ENCODE results near the gene SFXN3. TPM values are rescaled to one million over a fixed set of nuclear protein-coding genes. Genes with fewer than 3 reads are reported as not detected.

SFXN3 gene
- total and polyA plus RNA-seq, 2 of the 13 experiments (the other 11 are each of a cell fraction or from before 2014, with no cell fraction given): 16.8 to 71.5 TPM

DNA sequence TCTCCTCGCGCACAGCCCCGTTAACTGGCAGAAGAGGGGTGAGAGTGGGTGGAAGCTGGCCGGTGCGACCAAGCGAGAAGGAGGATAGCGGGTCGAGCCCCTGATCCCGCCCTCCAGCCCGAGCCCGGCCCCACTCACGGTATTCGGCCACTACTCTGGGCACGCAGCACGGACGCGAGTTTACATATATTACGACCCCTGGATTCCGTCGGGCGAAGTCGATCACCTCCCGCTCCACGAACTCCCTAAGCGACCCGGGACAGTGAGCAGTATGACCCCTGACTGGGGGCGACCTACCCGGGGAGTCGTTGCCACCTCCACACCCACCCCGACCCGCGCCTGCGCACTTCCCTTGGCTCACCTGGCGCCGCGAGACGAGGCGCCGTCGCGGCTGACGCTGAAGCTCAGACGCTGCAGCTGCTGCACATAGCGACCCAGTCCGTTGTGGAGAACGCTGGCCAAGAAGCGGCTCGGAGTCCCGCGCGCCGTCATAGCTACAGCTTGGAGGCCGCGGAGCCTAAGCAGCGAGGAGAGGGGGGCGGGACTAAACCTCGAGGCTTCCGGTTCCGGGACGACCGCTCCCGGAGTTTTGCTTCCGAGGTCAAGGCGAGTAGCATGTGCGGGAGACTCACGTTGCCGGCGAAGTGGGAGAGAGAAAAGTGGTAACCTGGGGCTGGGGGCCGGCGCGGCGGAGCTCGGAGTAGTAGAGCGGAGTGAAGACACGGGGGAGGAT lies 43.9 kb upstream of the SFXN3 start, which contains the start of the genes MRPL43 and TWNK (continued):
- TF ChIP-seq, protein P1, sequence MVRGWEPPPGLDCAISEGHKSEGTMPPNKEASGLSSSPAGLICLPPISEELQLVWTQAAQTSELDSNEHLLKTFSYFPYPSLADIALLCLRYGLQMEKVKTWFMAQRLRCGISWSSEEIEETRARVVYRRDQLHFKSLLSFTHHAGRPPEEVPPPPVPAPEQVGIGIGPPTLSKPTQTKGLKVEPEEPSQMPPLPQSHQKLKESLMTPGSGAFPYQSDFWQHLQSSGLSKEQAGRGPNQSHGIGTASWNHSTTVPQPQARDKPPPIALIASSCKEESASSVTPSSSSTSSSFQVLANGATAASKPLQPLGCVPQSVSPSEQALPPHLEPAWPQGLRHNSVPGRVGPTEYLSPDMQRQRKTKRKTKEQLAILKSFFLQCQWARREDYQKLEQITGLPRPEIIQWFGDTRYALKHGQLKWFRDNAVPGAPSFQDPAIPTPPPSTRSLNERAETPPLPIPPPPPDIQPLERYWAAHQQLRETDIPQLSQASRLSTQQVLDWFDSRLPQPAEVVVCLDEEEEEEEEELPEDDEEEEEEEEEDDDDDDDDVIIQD (CRISPR knock-in tag; IDR thresholded peaks at IDR 0.05; ENCODE audit: low read depth): no peak
- TF ChIP-seq HINFP (CRISPR knock-in tag; IDR thresholded peaks at IDR 0.05; ENCODE audit: low read depth) (0 out of 2 replicates have a peak, but pooled peaks have one; percentile 41), RARA (CRISPR knock-in tag; IDR thresholded peaks at IDR 0.05) (no peak), TBL1XR1 (IDR thresholded peaks at IDR 0.05; ENCODE audit: borderline replicate concordance, low read length, partially characterized antibody) (no peak), ZFP37 (CRISPR knock-in tag; IDR thresholded peaks at IDR 0.05; ENCODE audit: borderline replicate concordance) (no peak), YY1 (IDR thresholded peaks at IDR 0.05; ENCODE audit: insufficient read depth, insufficient replicate concordance, low read depth, low read length) (peak; percentile 40), ATF2 (CRISPR knock-in tag; IDR thresholded peaks at IDR 0.05) (peak; percentile 76), ZNF552 (CRISPR knock-in tag; IDR thresholded peaks at IDR 0.05; ENCODE audit: borderline replicate concordance) (no peak), AKAP8 (CRISPR knock-in tag; IDR thresholded peaks at IDR 0.05) (peak; percentile 93; the same call in 1 of the 2 replicates), FOXP4 (CRISPR knock-in tag; IDR thresholded peaks at IDR 0.05) (no peak; the same call in 1 of the 2 replicates), SKI (IDR thresholded peaks at IDR 0.05; ENCODE audit: partially characterized antibody) (no peak), ZBTB43 (CRISPR knock-in tag; conservative IDR thresholded peaks at IDR 0.05) (peak; percentile 30; the same call in 1 of the 2 replicates), HDAC2 (CRISPR knock-in tag; IDR thresholded peaks at IDR 0.05) (peak; percentile 56; the same call in 1 of the 2 replicates), SMARCC2 (IDR thresholded peaks at IDR 0.05) (no peak), ZNF768 (CRISPR knock-in tag; IDR thresholded peaks at IDR 0.05) (peak; percentile 58; the same call in 1 of the 2 replicates), POGZ (CRISPR knock-in tag; IDR thresholded peaks at IDR 0.05) (no peak), ZNF75D (CRISPR knock-in tag; IDR thresholded peaks at IDR 0.05; ENCODE audit: borderline replicate concordance) (no peak)
- TF ChIP-seq, protein P2, sequence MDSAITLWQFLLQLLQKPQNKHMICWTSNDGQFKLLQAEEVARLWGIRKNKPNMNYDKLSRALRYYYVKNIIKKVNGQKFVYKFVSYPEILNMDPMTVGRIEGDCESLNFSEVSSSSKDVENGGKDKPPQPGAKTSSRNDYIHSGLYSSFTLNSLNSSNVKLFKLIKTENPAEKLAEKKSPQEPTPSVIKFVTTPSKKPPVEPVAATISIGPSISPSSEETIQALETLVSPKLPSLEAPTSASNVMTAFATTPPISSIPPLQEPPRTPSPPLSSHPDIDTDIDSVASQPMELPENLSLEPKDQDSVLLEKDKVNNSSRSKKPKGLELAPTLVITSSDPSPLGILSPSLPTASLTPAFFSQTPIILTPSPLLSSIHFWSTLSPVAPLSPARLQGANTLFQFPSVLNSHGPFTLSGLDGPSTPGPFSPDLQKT (CRISPR knock-in tag; IDR thresholded peaks at IDR 0.05; ENCODE audit: borderline replicate concordance): no peak
- TF ChIP-seq, protein P3, sequence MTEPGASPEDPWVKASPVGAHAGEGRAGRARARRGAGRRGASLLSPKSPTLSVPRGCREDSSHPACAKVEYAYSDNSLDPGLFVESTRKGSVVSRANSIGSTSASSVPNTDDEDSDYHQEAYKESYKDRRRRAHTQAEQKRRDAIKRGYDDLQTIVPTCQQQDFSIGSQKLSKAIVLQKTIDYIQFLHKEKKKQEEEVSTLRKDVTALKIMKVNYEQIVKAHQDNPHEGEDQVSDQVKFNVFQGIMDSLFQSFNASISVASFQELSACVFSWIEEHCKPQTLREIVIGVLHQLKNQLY (CRISPR knock-in tag; IDR thresholded peaks at IDR 0.05): 0 out of 2 replicates have a peak, but pooled peaks have one; percentile 30
